ENCODE measurements around the gene ANKRD16.

- no peak for TF ChIP-seq CTCF (IDR thresholded peaks at IDR 0.05)
- TF ChIP-seq POLR2A (IDR thresholded peaks at IDR 0.05) = no peak
Measured at GRCh38 chr10:5919568-5919967, 29.9 kb upstream of the ANKRD16 start.

Measured in body of pancreas (tissue), 4 donors.